ENCODE measurements around the gene CASR.

DNA sequence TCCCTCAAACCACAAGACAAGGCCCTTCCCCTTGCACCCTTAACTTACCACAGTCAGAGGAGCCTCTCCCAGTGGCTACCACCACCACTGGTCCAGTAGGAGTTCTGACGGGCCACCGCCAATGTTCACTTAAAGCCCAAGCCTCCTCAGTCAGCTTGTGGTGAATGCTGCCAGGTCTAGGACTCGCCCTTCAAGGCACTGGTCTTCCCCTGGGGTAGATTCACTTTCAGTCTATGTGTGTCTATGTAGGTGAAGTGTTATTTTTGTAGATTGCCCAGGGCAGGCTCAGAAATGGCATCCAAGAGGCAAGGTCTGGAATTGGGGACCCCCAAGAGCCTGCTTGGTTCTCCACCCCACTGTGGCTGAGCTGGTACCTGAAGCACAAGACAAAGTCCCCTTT is 15.4 kb upstream of the CASR start:
- TF ChIP-seq, protein P1, sequence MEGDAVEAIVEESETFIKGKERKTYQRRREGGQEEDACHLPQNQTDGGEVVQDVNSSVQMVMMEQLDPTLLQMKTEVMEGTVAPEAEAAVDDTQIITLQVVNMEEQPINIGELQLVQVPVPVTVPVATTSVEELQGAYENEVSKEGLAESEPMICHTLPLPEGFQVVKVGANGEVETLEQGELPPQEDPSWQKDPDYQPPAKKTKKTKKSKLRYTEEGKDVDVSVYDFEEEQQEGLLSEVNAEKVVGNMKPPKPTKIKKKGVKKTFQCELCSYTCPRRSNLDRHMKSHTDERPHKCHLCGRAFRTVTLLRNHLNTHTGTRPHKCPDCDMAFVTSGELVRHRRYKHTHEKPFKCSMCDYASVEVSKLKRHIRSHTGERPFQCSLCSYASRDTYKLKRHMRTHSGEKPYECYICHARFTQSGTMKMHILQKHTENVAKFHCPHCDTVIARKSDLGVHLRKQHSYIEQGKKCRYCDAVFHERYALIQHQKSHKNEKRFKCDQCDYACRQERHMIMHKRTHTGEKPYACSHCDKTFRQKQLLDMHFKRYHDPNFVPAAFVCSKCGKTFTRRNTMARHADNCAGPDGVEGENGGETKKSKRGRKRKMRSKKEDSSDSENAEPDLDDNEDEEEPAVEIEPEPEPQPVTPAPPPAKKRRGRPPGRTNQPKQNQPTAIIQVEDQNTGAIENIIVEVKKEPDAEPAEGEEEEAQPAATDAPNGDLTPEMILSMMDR (IDR thresholded peaks at IDR 0.05) = no peak
- TF ChIP-seq POLR2A (IDR thresholded peaks at IDR 0.05) = no peak

Measured in heart left ventricle (tissue), 13 donors.